Mesodermal cell (in vitro differentiated cells): Measurements from ENCODE around the gene COQ7. TPM values are rescaled to one million over a fixed set of nuclear protein-coding genes. Genes with fewer than 3 reads are reported as not detected.

Experiments
- H3K27ac ChIP-seq: 2 replicates; pipeline ENCODE4 v1.7.0; 2013; ENCODE audit warnings: mild to moderate bottlenecking, low read depth, low read length, moderate library complexity; ENCODE audit not compliant: severe bottlenecking
- H3K36me3 ChIP-seq: 2 replicates; pipeline ENCODE4 v1.7.1; 2013; ENCODE audit warnings: mild to moderate bottlenecking, low read length, moderate library complexity; ENCODE audit not compliant: control insufficient read depth, insufficient read depth
- H3K4me1 ChIP-seq: one replicate; pipeline ENCODE4 v1.7.1; 2013; ENCODE audit warnings: mild to moderate bottlenecking, low read length; ENCODE audit not compliant: insufficient read depth, control insufficient read depth, poor library complexity, severe bottlenecking
- H3K4me3 ChIP-seq: 2 replicates; pipeline ENCODE4 v1.7.0; 2013; ENCODE audit warnings: low read length, control low read depth, mild to moderate bottlenecking; ENCODE audit not compliant: insufficient read depth, poor library complexity, severe bottlenecking; ENCODE audit errors: extremely low read depth
- H3K9me3 ChIP-seq: 2 replicates; pipeline ENCODE4 v1.7.1; 2013; ENCODE audit warnings: mild to moderate bottlenecking, low read length, moderate library complexity; ENCODE audit not compliant: control insufficient read depth
- WGBS, 2 experiments: methylation state at CpG; one replicate each; pipeline ENCODE4 v1.1.5; 2013; ENCODE audit warnings: missing lambda C conversion rate in 2 of 2; ENCODE audit not compliant: insufficient coverage in 2 of 2; 5-methylcytosine and 5-hydroxymethylcytosine counted together
- polyA plus RNA-seq, 2 experiments: library from polyadenylated mRNA; stranded (reverse); fragments of 50-300 nt; gene quantifications; one replicate each; pipeline ENCODE4 v1.2.3, GENCODE V29; 2013

The COQ7 gene
- 10.5 TPM for polyA plus RNA-seq (2013, experiment 1 of 2)
- polyA plus RNA-seq (2013, experiment 2 of 2), result 9.2 TPM

DNA sequence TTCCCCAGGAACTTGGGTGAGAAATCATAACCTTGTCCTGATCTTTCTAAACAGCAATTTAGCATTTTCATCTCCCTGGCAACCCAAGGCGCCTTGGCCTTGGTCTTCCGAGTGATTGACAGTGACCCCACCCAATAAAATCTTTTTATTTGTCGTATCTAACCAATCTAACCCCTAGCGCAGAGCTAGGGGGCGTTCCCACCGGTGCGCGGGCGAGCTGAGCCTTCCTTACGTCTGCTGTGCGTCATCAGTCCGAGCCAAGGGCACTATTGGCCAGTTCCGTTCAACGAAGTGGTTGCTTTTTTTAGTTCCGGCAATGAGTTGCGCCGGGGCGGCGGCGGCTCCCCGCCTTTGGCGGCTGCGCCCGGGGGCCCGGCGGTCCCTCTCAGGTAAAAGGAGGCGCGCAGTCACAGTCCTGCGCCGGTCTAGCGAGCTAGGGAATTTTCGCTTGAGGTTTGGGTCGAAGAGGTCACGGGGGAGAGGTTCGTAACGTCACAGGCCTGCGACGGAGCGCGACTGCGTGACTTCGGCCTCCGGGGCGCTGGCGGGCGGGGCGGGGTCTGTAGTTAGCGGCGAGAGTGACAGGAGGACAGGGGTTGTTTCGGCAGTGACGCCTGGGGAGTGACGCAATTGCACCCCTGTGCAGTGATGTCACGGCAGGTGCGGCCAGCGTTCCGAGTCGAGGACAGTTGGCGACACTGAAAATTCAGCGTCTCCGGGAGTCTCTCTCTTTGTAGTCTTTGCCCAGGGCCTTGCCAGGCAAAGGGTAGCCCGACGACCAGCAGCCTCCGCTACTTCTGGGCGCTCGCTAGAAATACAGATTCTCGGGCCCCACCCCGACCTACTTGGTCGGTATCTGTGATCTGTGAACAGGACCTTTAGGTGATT lies at the start of gene COQ7:
COQ7 (plus strand) TSS at position 266 of the 888 bp plus-strand sequence; CDS start at position 317, 51 bp downstream.
- no peaks in the 10 kb centered on the region for H3K9me3 ChIP-seq
- peaks cover 5% of the 10 kb centered on the region for H3K36me3 ChIP-seq
- H3K4me1 ChIP-seq, result no peaks in the 10 kb centered on the region
- H3K4me3 ChIP-seq, result peak within 1 kb of the TSS; percentile 80
- H3K27ac ChIP-seq, result peak within 1 kb of the TSS; percentile 100
- 0 to 1% methylated on average over 64 to 67 of the region's 68 CpGs for WGBS, 2 experiments

DNA sequence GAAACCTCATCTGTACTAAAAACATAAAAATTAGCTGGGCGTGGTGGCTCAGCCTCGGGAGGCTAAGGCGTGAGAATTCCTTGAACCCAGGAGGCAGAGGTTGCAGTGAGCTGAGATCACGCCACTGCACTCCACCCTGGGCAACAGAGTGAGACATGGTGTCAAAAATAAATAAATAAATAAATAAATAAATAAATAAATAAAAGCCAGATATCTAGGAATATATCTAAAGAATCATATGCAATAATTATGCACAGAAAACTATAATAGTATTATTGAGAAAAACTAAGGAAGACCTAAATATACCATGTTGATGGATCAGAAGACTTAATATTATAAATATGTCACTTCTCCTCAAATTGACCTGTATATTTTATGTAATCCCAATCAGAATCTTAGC lies 46.7 kb upstream of the COQ7 start:
- 83 to 90% methylated on average over 3 of the region's 4 CpGs for WGBS, 2 experiments
- H3K9me3 ChIP-seq, result no peaks in the 10 kb centered on the region
- no peak overlapping the region for H3K27ac ChIP-seq
- H3K4me3 ChIP-seq, result no peak overlapping the region
- no peaks in the 10 kb centered on the region for H3K4me1 ChIP-seq
- peaks cover 40% of the 10 kb centered on the region for H3K36me3 ChIP-seq

GRCh38 chr16:19021747-19022146 lies 45.7 kb upstream of the COQ7 start:
- Histone ChIP-seq H3K4me1 (no peaks in the 10 kb centered on the region), H3K4me3 (no peak overlapping the region), H3K27ac (no peak overlapping the region), H3K9me3 (no peaks in the 10 kb centered on the region), H3K36me3 (peaks cover 33% of the 10 kb centered on the region)
- 96 to 100% methylated on average over 3 to 4 of the region's 4 CpGs for WGBS, 2 experiments

DNA sequence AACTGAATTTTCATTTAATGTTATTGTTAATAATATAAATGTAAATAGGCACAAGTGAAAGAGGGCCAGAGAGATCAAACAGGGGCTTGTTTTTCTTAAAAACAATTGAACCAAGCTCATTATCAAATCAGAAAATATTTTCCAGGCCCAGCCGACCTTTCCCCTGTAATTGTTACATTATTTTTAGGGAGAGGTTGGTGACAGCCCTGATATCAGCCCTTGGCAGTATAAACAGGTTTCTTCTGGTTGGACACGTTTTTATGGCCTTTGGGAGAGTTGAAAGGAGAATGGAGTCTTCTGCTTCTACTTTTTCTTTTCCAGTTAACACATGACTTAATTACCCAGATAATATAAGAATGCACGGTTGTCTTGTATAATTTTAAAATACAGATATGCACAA lies 40.0 kb upstream of the COQ7 start:
- no peak overlapping the region for H3K27ac ChIP-seq
- no peaks in the 10 kb centered on the region for H3K9me3 ChIP-seq
- H3K36me3 ChIP-seq, result peaks cover 35% of the 10 kb centered on the region
- H3K4me1 ChIP-seq, result no peaks in the 10 kb centered on the region
- H3K4me3 ChIP-seq, result no peak overlapping the region
- WGBS, 2 experiments, result 100% methylated on average over 1 of the region's 3 CpGs; no CpG with 5 or more reads in 1 of the 2 experiments

GRCh38 chr16:19029980-19030379 lies 37.4 kb upstream of the COQ7 start:
- 93 to 95% methylated on average over 4 to 5 of the region's 6 CpGs for WGBS, 2 experiments
- Histone ChIP-seq H3K9me3 (no peaks in the 10 kb centered on the region), H3K27ac (no peak overlapping the region), H3K36me3 (peaks cover 22% of the 10 kb centered on the region), H3K4me1 (no peaks in the 10 kb centered on the region), H3K4me3 (no peak overlapping the region)

DNA sequence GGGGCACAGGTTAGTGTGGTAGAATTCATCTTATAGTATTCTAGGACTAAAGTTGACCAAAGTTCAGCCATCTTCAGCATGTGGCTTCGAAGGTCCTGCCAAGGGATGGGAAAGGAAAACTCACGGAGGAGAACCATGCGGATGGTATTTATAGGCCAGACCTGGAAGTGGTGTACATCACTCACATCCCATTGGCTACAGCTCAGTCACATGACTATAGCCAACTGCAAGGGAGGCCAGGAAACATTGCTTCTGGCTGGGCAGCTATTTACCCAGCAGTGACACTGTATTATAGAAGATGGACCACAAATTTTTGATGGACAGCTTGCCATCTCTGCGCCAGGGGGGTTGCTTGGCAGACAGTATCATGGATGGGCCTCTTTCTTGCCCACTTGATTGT lies 35.7 kb upstream of the COQ7 start:
- peaks cover 18% of the 10 kb centered on the region for H3K36me3 ChIP-seq

GRCh38 chr16:19033761-19034160 lies 33.7 kb upstream of the COQ7 start:
- 67 to 100% methylated on average over 1 of the region's 1 CpG for WGBS, 2 experiments
- Histone ChIP-seq H3K27ac (no peak overlapping the region), H3K4me3 (no peak overlapping the region), H3K4me1 (no peaks in the 10 kb centered on the region), H3K36me3 (peaks cover 18% of the 10 kb centered on the region), H3K9me3 (no peaks in the 10 kb centered on the region)

More for the DNA sequence above, 35.7 kb upstream of the COQ7 start:
- H3K9me3 ChIP-seq, result no peaks in the 10 kb centered on the region
- H3K4me3 ChIP-seq, result no peak overlapping the region
- 78 to 100% methylated on average over 1 of the region's 4 CpGs for WGBS, 2 experiments
- H3K27ac ChIP-seq, result no peak overlapping the region
- H3K4me1 ChIP-seq, result no peaks in the 10 kb centered on the region

GRCh38 chr16:19040400-19040799 lies 27.0 kb upstream of the COQ7 start:
- Histone ChIP-seq H3K27ac (no peak overlapping the region), H3K9me3 (no peaks in the 10 kb centered on the region), H3K4me1 (no peaks in the 10 kb centered on the region), H3K36me3 (peaks cover 5% of the 10 kb centered on the region), H3K4me3 (no peak overlapping the region)
- WGBS, 2 experiments, result 96 to 100% methylated on average over 1 to 2 of the region's 2 CpGs

DNA sequence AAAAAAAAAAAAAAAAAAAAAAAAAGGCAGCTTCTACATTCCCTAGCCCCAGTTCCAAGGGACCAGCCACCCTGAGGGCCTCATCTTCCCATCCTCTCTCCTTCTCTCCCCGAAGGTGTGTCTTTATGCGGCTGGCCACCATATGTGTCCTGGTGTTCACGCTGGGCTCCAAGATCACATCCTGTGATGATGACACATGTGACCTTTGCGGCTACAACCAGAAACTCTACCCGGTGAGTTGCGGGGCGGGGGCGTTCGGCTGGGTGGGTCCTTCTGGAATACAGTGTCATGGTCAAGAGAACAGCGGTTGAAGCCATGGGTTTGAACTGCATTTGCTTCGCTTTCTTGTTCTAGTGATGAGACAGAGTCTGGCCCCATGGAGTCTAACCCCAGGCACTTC lies 22.6 kb upstream of the COQ7 start:
- peaks cover 28% of the 10 kb centered on the region for H3K36me3 ChIP-seq
- H3K4me3 ChIP-seq, result no peak overlapping the region

DNA sequence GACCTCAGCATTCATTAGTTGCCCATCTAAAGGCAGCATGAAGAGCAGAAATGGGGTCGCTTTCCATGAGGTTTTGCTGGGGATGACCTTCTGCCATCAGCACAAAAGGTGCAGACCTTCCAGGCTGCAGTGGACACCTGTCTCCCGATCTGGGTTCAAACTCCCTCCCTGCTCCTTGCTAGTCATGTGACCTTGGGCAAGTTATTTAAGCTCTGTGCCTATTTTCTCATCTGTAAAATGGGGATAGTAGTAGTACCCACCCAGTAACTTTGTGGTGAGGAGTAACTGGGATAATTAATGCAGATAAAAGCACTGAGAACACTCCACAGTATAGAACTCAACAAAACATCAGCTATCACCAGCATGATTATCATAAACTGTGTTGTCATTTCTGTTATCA lies 21.4 kb upstream of the COQ7 start:
- 90 to 100% methylated on average over 2 of the region's 2 CpGs for WGBS, 2 experiments
- H3K4me1 ChIP-seq, result no peaks in the 10 kb centered on the region
- H3K9me3 ChIP-seq, result no peaks in the 10 kb centered on the region

More for the DNA sequence above, 22.6 kb upstream of the COQ7 start:
- 93 to 99% methylated on average over 9 to 11 of the region's 11 CpGs for WGBS, 2 experiments
- no peaks in the 10 kb centered on the region for H3K9me3 ChIP-seq
- H3K27ac ChIP-seq, result no peak overlapping the region
- H3K4me1 ChIP-seq, result no peaks in the 10 kb centered on the region

DNA sequence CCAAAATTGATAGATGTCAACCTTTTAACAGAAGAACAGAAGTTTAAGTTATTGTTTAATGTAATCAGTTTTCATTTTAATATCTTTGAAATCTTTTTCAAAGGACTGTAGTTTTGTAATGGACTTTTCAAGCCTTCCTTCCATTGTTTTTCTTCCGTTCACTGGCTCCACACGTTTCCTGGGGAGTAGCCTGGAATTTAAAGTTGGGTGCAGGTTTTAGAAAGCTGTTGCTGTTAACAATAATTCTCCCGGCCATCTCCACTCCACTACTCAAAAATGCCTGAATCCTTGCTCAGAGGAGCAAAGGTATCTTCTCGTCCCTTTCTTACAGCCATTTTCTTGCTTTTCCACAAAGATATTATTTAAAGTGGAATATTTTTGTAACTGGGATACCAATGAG lies 4.7 kb upstream of the COQ7 start:
- WGBS, 2 experiments, result no CpG with 5 or more reads among the region's 4 CpGs

More for the DNA sequence above, 21.4 kb upstream of the COQ7 start:
- Histone ChIP-seq H3K36me3 (peaks cover 23% of the 10 kb centered on the region), H3K27ac (no peak overlapping the region), H3K4me3 (no peak overlapping the region)

More for the DNA sequence above, 4.7 kb upstream of the COQ7 start:
- no peak overlapping the region for H3K4me3 ChIP-seq
- peaks cover 3% of the 10 kb centered on the region for H3K36me3 ChIP-seq
- H3K9me3 ChIP-seq, result no peaks in the 10 kb centered on the region
- H3K4me1 ChIP-seq, result no peaks in the 10 kb centered on the region
- H3K27ac ChIP-seq, result no peak overlapping the region
